GM06990 (cell line): ENCODE data around the gene STAT5A.
"Not testable (repeated sequence)": the region's sequence is repeated elsewhere in the genome, so short reads cannot be mapped to it uniquely, and the experiment has no call there.

Source experiments
- DNase-seq: peaks from one replicate; pipeline ENCODE4 v3.0.0-alpha.2; 2011; ENCODE audit not compliant: insufficient read length; ENCODE audit errors: extremely low read depth
- H3K27me3 ChIP-seq: replicated peaks from 2 replicates; pipeline ENCODE4 v1.6.0; 2011; ENCODE audit warnings: low read length; ENCODE audit not compliant: control insufficient read depth, insufficient read depth
- H3K36me3 ChIP-seq: 2 replicates; pipeline ENCODE4 v1.5.1; 2011; ENCODE audit warnings: low read length; ENCODE audit not compliant: control insufficient read depth, insufficient read depth
- H3K4me3 ChIP-seq: replicated peaks from 2 replicates; pipeline ENCODE4 v1.5.1; 2011; ENCODE audit warnings: low read depth, mild to moderate bottlenecking, control low read depth, low read length
- CTCF ChIP-seq: IDR thresholded peaks from 2 replicates; pipeline ENCODE4 v1.5.1; 2011; ENCODE audit warnings: low read length, control low read depth, mild to moderate bottlenecking, inconsistent platforms; ENCODE audit not compliant: insufficient read depth, poor library complexity, severe bottlenecking

The STAT5A gene

GRCh38 chr17:42315402-42316156 is 27.3 kb downstream of the STAT5A start:
- Histone ChIP-seq H3K36me3 (peaks cover 13% of the 10 kb centered on the region), H3K27me3 (no peaks in the 10 kb centered on the region), H3K4me3 (no peak overlapping the region)
- DNase-seq = peak; percentile 37
- no peak for TF ChIP-seq CTCF

DNA sequence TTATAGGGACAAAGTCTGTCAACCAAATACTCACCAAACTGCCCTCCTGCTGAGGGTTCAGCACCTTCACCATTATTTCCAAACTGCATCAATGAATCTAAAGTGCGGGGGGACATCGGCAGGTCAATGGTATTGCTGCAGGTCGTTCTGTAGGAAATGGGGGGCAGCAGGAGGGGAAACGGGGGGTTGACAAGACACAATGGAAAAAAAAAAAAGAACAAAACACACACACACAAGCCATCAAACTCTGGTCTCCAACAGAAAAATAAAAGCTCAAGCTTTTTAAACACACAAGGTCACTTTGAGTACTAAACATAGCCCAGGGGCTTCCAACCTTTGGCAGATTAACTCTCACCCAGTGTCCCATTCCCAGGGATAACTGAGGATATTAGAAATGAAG is 28.5 kb downstream of the STAT5A start:
- no peak overlapping the region for H3K4me3 ChIP-seq
- peaks cover 12% of the 10 kb centered on the region for H3K36me3 ChIP-seq
- no peak for DNase-seq
- no peaks in the 10 kb centered on the region for H3K27me3 ChIP-seq
- TF ChIP-seq CTCF = no peak

- Histone ChIP-seq H3K27me3 (no peaks in the 10 kb centered on the region), H3K4me3 (no peak overlapping the region), H3K36me3 (peaks cover 14% of the 10 kb centered on the region)
- no peak for TF ChIP-seq CTCF
- no peak for DNase-seq
Measured at GRCh38 chr17:42317266-42317845, 29.1 kb downstream of the STAT5A start.

DNA sequence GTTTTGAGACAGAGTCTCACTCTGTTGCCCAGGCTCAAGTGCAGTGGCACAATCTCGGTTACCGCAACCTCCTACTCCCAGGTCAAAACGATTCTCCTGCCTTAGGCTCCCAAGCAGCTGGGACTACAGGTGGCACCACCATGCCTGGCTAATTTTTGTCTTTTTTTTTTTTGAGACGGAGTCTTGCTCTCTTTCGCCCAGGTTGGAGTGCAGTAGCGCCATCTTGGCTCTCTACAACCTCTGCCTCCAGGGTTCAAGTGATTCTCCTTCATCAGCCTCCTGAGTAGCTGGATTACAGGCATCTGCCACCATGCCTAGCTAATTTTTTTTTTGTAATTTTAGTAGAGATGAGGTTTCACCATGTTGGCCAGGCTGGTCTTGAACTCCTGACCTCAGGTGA is 29.7 kb downstream of the STAT5A start:
- H3K36me3 ChIP-seq = peaks cover 16% of the 10 kb centered on the region

GRCh38 chr17:42321555-42321954 is 33.3 kb downstream of the STAT5A start:
- H3K36me3 ChIP-seq = peaks cover 16% of the 10 kb centered on the region
- no peak for DNase-seq
- no peak for TF ChIP-seq CTCF

More for the DNA sequence above, 29.7 kb downstream of the STAT5A start:
- not testable (repeated sequence) for H3K27me3 ChIP-seq, H3K4me3 ChIP-seq, DNase-seq

DNA sequence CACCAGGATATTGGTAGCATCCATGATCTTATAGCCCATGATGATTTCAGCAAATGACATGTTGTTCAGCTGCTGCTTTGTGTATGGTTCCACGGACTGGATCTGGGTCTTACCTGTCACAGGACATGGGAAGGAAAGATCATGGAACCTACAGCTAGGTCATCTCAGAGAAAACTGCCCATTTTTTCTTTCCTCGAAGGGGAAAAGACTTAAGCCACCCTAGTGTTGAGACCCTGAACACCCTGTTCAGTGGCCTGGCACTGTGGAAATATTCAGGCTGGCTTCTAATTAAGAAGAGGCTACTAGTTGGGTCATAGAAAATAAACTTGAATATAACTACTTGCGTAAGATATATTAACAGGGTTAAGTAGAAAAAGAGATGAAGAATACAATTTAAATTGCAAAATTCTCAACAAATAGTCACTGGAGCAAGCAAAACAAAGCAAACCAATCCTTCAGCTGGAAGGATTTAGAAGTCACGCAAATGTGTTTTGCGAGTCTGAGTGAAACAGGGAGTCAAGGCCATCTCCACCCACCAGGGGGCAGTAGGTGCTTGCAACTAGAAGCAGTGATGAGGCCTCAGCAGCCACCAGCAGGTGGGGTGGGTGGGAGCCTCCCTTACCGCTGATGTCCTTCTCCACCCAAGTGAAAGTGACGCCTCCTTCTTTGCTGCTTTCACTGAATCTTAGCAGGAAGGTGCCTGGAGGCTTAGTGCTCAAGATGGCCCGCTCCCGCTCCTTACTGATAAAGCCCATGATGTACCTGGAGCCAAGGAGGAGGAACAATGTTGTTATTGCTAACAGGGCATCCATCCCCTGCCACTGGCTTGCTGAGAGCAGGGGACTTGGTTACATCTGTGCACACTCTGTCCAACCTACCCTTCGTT is 34.3 kb downstream of the STAT5A start:
- no peak overlapping the region for H3K4me3 ChIP-seq
- peaks cover 14% of the 10 kb centered on the region for H3K36me3 ChIP-seq
- TF ChIP-seq CTCF = peak; percentile 99
- peak; percentile 68 for DNase-seq
- no peaks in the 10 kb centered on the region for H3K27me3 ChIP-seq

More at GRCh38 chr17:42321555-42321954, 33.3 kb downstream of the STAT5A start:
- H3K27me3 ChIP-seq = no peaks in the 10 kb centered on the region
- H3K4me3 ChIP-seq = no peak overlapping the region
